HEK293 (cell line): ENCODE measurements around the gene CDH22.

Source experiments
- CTCF ChIA-PET: fragments of 350-600 bp; formaldehyde crosslinking; extraction: SDS; loops from one replicate; lab custom pipeline; 2021; ENCODE audit warnings: antibody characterized with exemption; lab: Yijun Ruan, JAX
- POLR2A ChIA-PET: fragments of 300-600 bp; formaldehyde crosslinking; extraction: SDS; loops from one replicate; lab custom pipeline; 2020; ENCODE audit warnings: antibody characterized with exemption, inconsistent platforms; lab: Yijun Ruan, JAX
- H3K27ac ChIP-seq: fragments of 200-500 bp; sonication (Bioruptor generic); 2 replicates; pipeline ENCODE4 v1.5.1; 2014; ENCODE audit warnings: low read depth, low read length, control low read depth, inconsistent platforms; ENCODE audit errors: extremely low read depth
- H3K36me3 ChIP-seq, 2 experiments: fragments of 200-500 bp in 1 of 2; sonication (Bioruptor generic) in 1 of 2; 1 replicate in 1 of 2; 2 replicates in 1 of 2; pipeline ENCODE4 v1.5.1; 2014 to 2017; ENCODE audit warnings: inconsistent platforms in 2 of 2, low read length in 2 of 2; ENCODE audit not compliant: control insufficient read depth in 2 of 2, insufficient read depth in 1 of 2
- H3K4me1 ChIP-seq: fragments of 200-500 bp; sonication (Bioruptor generic); 2 replicates; pipeline ENCODE4 v1.5.1; 2014; ENCODE audit warnings: mild to moderate bottlenecking, low read length, inconsistent platforms; ENCODE audit not compliant: control insufficient read depth, insufficient read depth
- H3K4me3 ChIP-seq: 2 replicates; pipeline ENCODE4 v1.5.1; 2011; ENCODE audit warnings: low read depth, mild to moderate bottlenecking, control low read depth, low read length, moderate library complexity
- H3K9me3 ChIP-seq: fragments of 200-500 bp; sonication (Bioruptor generic); 2 replicates; pipeline ENCODE4 v1.5.1; 2014; ENCODE audit warnings: low read depth, low read length, inconsistent platforms; ENCODE audit not compliant: control insufficient read depth, insufficient read depth
- EGR2 ChIP-seq: fragments of 450-650 bp; formaldehyde crosslinking; IDR thresholded peaks from 2 replicates; pipeline ENCODE4 v1.5.1; 2016; ENCODE audit warnings: low read depth, missing biosample characterization, missing genetic modification characterization
- PRDM1 ChIP-seq: fragments of 450-650 bp; formaldehyde crosslinking; IDR thresholded peaks from 2 replicates; pipeline ENCODE4; 2016; ENCODE audit warnings: missing biosample characterization, missing genetic modification characterization
- RBAK ChIP-seq: fragments of 450-650 bp; formaldehyde crosslinking; IDR thresholded peaks from 2 replicates; pipeline ENCODE4 v1.5.1; 2016; ENCODE audit warnings: missing biosample characterization, missing genetic modification characterization
- SCRT1 ChIP-seq: fragments of 450-650 bp; formaldehyde crosslinking; IDR thresholded peaks from 2 replicates; pipeline ENCODE4 v1.5.1; 2016; ENCODE audit warnings: missing biosample characterization, missing genetic modification characterization, borderline replicate concordance
- SCRT2 ChIP-seq: fragments of 450-650 bp; formaldehyde crosslinking; IDR thresholded peaks from 2 replicates; pipeline ENCODE4 v1.5.1; 2016; ENCODE audit warnings: missing biosample characterization, missing genetic modification characterization
- SP7 ChIP-seq: fragments of 450-650 bp; formaldehyde crosslinking; IDR thresholded peaks from 2 replicates; pipeline ENCODE4 v1.5.1; 2016; ENCODE audit warnings: missing biosample characterization, missing genetic modification characterization
- ZFHX2 ChIP-seq: fragments of 450-650 bp; formaldehyde crosslinking; conservative IDR thresholded peaks from 2 replicates; pipeline ENCODE4 v1.5.1; 2016; ENCODE audit warnings: missing biosample characterization, missing genetic modification characterization
- ZIC2 ChIP-seq: fragments of 450-650 bp; formaldehyde crosslinking; IDR thresholded peaks from 2 replicates; pipeline ENCODE4 v1.5.1; 2016; ENCODE audit warnings: missing biosample characterization, missing genetic modification characterization
- ZNF10 ChIP-seq: fragments of 450-650 bp; formaldehyde crosslinking; IDR thresholded peaks from 2 replicates; pipeline ENCODE4 v1.5.1; 2017; ENCODE audit warnings: missing biosample characterization, missing genetic modification characterization
- ZNF19 ChIP-seq: fragments of 450-650 bp; formaldehyde crosslinking; IDR thresholded peaks from 2 replicates; pipeline ENCODE4; 2016; ENCODE audit warnings: missing biosample characterization, missing genetic modification characterization, low read depth
- ZNF274 ChIP-seq, 2 experiments: fragments of 200-500 bp in 1 of 2; fragments of 450-650 bp in 1 of 2; sonication (Bioruptor generic) in 1 of 2; formaldehyde crosslinking in 1 of 2; IDR thresholded peaks; 2 replicates each; pipeline versions ENCODE4 v1.5.1 to v1.6.1; 2014 to 2016; ENCODE audit warnings: borderline replicate concordance in 1 of 2, inconsistent platforms in 1 of 2, low read length in 1 of 2, missing biosample characterization in 1 of 2, missing genetic modification characterization in 1 of 2
- ZNF560 ChIP-seq: fragments of 450-650 bp; formaldehyde crosslinking; IDR thresholded peaks from 2 replicates; pipeline ENCODE4 v1.5.1; 2017; ENCODE audit warnings: missing biosample characterization, missing genetic modification characterization, borderline replicate concordance
- TF ChIP-seq, protein P1 (sequence below): fragments of 450-650 bp; formaldehyde crosslinking; IDR thresholded peaks from 2 replicates; pipeline ENCODE4 v1.5.1; 2016; ENCODE audit warnings: missing biosample characterization, missing genetic modification characterization
- TF ChIP-seq, protein P2 (sequence below): fragments of 450-650 bp; formaldehyde crosslinking; IDR thresholded peaks from 2 replicates; pipeline ENCODE4 v1.5.1; 2016; ENCODE audit warnings: missing biosample characterization, missing genetic modification characterization
- TF ChIP-seq, protein P3 (sequence below): fragments of 450-650 bp; formaldehyde crosslinking; optimal IDR thresholded peaks from 2 replicates; pipeline ENCODE3; 2016; ENCODE audit warnings: missing biosample characterization, mild to moderate bottlenecking, missing genetic modification characterization
- TF ChIP-seq, protein P4 (sequence below): fragments of 450-650 bp; formaldehyde crosslinking; IDR thresholded peaks from 2 replicates; pipeline ENCODE4 v1.5.1; 2017; ENCODE audit warnings: missing biosample characterization, missing genetic modification characterization
- TF ChIP-seq, protein P5 (sequence below): fragments of 450-650 bp; formaldehyde crosslinking; IDR thresholded peaks from 2 replicates; pipeline ENCODE4 v1.5.1; 2016; ENCODE audit warnings: missing biosample characterization, missing genetic modification characterization

CDH22 gene

DNA sequence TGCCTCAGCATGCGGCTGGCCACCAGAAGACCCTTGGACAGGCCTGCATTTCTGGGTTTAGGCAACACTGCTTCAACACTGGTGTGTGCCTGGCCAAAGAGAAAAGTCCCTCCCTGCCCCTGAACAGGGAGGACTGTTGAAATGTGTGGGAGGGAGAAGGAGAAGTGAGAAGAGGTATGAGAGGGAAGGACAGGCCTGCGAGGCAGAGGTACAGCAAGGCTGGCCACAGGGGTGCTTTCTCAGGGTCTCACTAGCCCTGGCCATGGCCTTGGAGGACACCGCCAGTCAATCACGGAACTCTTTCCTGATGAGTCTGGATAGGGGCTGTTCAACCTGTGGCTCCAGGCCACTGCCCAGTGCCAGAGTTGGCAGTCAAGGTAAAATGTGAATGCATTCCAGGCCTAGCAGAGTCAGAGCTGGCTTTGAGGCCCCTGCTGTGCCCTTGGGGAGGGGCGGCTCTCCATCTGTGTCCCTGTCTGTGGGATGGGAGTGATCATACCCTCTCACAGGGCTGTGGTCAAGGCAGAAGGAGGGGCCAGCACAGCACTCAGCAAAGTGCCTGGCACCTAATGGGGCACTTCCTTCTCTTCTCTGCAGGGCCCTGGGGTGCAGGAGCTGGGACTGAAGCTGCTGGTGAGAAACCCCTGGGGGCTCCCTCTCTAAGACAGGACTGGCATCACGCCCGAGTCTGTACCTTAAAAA lies 43.2 kb upstream of the CDH22 start:
- TF ChIP-seq ZNF19 (tag by site-specific recombination) (no peak), ZNF10 (tag by site-specific recombination) (no peak), SCRT2 (tag by site-specific recombination) (0 out of 2 replicates have a peak, but pooled peaks have one; percentile 41), ZFHX2 (tag by site-specific recombination) (0 out of 2 replicates have a peak, but pooled peaks have one; percentile 20), EGR2 (tag by site-specific recombination) (peak; percentile 10; the same call in 1 of the 2 replicates), SCRT1 (tag by site-specific recombination) (no peak), ZIC2 (tag by site-specific recombination) (peak; percentile 29; the same call in 1 of the 2 replicates), ZNF274 (IDR thresholded peaks at IDR 0.05; ENCODE audit: low read length) (no peak), ZNF274 (tag by site-specific recombination; IDR thresholded peaks at IDR 0.05; ENCODE audit: borderline replicate concordance) (no peak)
- TF ChIP-seq, protein P1, sequence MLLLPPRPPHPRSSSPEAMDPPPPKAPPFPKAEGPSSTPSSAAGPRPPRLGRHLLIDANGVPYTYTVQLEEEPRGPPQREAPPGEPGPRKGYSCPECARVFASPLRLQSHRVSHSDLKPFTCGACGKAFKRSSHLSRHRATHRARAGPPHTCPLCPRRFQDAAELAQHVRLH (tag by site-specific recombination) = no peak
- POLR2A ChIA-PET = no interaction called here
- Histone ChIP-seq H3K36me3 (peaks cover 0 to 39% of the 10 kb centered on the region in 2 experiments; a peak in 1 of 3 replicates), H3K4me3 (no peak overlapping the region), H3K9me3 (no peaks in the 10 kb centered on the region), H3K4me1 (no peaks in the 10 kb centered on the region), H3K27ac (no peak overlapping the region)
- CTCF ChIA-PET = interaction anchor here (3.5 kb wide), 1 partner anchor 12 kb away, joined by 13 read pairs; no protein-coding TSS in a partner anchor

DNA sequence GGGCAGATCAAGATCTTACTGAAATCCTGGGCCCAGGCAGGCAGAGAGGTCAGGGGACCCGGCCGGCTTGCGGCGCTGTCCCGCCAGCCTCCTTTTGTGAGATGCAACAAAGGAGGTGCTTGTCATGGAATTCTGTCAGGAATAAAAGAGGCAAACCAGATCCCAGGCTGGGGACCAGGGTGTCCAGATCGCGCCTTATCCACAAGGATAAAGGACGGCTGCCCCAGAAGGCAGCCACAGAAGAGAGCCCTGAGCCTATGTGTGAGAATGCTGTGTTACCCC lies 42.6 kb upstream of the CDH22 start:
- H3K4me3 ChIP-seq = no peak overlapping the region
- no peaks in the 10 kb centered on the region for H3K4me1 ChIP-seq
- CTCF ChIA-PET = interaction anchor here (3.5 kb wide), 1 partner anchor 13 kb away, joined by 13 read pairs; no protein-coding TSS in a partner anchor
- TF ChIP-seq, protein P2, sequence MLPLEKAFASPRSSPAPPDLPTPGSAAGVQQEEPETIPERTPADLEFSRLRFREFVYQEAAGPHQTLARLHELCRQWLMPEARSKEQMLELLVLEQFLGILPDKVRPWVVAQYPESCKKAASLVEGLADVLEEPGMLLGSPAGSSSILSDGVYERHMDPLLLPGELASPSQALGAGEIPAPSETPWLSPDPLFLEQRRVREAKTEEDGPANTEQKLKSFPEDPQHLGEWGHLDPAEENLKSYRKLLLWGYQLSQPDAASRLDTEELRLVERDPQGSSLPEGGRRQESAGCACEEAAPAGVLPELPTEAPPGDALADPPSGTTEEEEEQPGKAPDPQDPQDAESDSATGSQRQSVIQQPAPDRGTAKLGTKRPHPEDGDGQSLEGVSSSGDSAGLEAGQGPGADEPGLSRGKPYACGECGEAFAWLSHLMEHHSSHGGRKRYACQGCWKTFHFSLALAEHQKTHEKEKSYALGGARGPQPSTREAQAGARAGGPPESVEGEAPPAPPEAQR = no peak
- TF ChIP-seq, protein P3, sequence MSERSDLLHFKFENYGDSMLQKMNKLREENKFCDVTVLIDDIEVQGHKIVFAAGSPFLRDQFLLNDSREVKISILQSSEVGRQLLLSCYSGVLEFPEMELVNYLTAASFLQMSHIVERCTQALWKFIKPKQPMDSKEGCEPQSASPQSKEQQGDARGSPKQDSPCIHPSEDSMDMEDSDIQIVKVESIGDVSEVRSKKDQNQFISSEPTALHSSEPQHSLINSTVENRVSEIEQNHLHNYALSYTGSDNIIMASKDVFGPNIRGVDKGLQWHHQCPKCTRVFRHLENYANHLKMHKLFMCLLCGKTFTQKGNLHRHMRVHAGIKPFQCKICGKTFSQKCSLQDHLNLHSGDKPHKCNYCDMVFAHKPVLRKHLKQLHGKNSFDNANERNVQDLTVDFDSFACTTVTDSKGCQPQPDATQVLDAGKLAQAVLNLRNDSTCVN (tag by site-specific recombination) = no peak
- TF ChIP-seq, protein P4, sequence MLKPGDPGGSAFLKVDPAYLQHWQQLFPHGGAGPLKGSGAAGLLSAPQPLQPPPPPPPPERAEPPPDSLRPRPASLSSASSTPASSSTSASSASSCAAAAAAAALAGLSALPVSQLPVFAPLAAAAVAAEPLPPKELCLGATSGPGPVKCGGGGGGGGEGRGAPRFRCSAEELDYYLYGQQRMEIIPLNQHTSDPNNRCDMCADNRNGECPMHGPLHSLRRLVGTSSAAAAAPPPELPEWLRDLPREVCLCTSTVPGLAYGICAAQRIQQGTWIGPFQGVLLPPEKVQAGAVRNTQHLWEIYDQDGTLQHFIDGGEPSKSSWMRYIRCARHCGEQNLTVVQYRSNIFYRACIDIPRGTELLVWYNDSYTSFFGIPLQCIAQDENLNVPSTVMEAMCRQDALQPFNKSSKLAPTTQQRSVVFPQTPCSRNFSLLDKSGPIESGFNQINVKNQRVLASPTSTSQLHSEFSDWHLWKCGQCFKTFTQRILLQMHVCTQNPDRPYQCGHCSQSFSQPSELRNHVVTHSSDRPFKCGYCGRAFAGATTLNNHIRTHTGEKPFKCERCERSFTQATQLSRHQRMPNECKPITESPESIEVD (tag by site-specific recombination) = no peak
- no peak for TF ChIP-seq ZNF560 (tag by site-specific recombination)
- TF ChIP-seq, protein P5, sequence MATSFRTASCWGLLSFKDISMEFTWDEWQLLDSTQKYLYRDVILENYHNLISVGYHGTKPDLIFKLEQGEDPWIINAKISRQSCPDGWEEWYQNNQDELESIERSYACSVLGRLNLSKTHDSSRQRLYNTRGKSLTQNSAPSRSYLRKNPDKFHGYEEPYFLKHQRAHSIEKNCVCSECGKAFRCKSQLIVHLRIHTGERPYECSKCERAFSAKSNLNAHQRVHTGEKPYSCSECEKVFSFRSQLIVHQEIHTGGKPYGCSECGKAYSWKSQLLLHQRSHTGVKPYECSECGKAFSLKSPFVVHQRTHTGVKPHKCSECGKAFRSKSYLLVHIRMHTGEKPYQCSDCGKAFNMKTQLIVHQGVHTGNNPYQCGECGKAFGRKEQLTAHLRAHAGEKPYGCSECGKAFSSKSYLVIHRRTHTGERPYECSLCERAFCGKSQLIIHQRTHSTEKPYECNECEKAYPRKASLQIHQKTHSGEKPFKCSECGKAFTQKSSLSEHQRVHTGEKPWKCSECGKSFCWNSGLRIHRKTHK (tag by site-specific recombination) = no peak
- TF ChIP-seq SP7 (tag by site-specific recombination) = no peak
- no peak for TF ChIP-seq RBAK (tag by site-specific recombination)
- no peak for TF ChIP-seq PRDM1 (tag by site-specific recombination)
- no peak for TF ChIP-seq ZIC2 (tag by site-specific recombination)
- TF ChIP-seq, all 188 proteins: peak for 0
- no peaks in the 10 kb centered on the region for H3K9me3 ChIP-seq
- no peak overlapping the region for H3K27ac ChIP-seq
- peaks cover 0 to 33% of the 10 kb centered on the region in 2 experiments; a peak in 1 of 3 replicates for H3K36me3 ChIP-seq
- POLR2A ChIA-PET = no interaction called here
